Neural cell (in vitro differentiated cells): ENCODE data around the gene NDST1. TPM values are rescaled to one million over a fixed set of nuclear protein-coding genes. Genes with fewer than 3 reads are reported as not detected.

Experiments used
- H2AFZ ChIP-seq: fragments of 200-600, 300-800 bp; sonication (generic), shearing (Covaris generic); 2 replicates; pipeline ENCODE4 v1.6.0; 2014; ENCODE audit warnings: low read depth, mild to moderate bottlenecking, antibody characterized with exemption, low read length, moderate library complexity
- H3F3A ChIP-seq: fragments of 200-600 bp; shearing (Covaris generic); 2 replicates; pipeline ENCODE4 v1.6.1; 2016; ENCODE audit warnings: mild to moderate bottlenecking, moderate library complexity, mixed read lengths, antibody characterized with exemption, low read length; ENCODE audit not compliant: insufficient read depth, poor library complexity, severe bottlenecking
- H3K27ac ChIP-seq: fragments of 200-600, 300-800 bp; sonication (generic), shearing (Covaris generic); 2 replicates; pipeline ENCODE4 v1.5.1; 2014; ENCODE audit warnings: mild to moderate bottlenecking, low read length, moderate library complexity
- H3K27me3 ChIP-seq: fragments of 300-800, 200-600 bp; sonication (generic), shearing (Covaris generic); 2 replicates; pipeline ENCODE4 v1.6.0; 2014; ENCODE audit warnings: mild to moderate bottlenecking, low read depth, low read length, moderate library complexity; ENCODE audit not compliant: insufficient read depth
- H3K36me3 ChIP-seq: fragments of 300-800, 200-600 bp; sonication (generic), shearing (Covaris generic); 2 replicates; pipeline ENCODE4 v1.5.1; 2014; ENCODE audit warnings: mild to moderate bottlenecking, antibody characterized with exemption, low read length, moderate library complexity; ENCODE audit not compliant: insufficient read depth
- H3K4me2 ChIP-seq: fragments of 300-800, 200-600 bp; sonication (generic), shearing (Covaris generic); 2 replicates; pipeline ENCODE4 v1.6.0; 2014; ENCODE audit warnings: mild to moderate bottlenecking, low read length
- H3K4me3 ChIP-seq: fragments of 300-800, 200-600 bp; sonication (generic), shearing (Covaris generic); 2 replicates; pipeline ENCODE4 v1.5.1; 2014; ENCODE audit warnings: mild to moderate bottlenecking, low read length, moderate library complexity
- H3K79me2 ChIP-seq: fragments of 200-600 bp; shearing (Covaris generic); replicated peaks from 2 replicates; pipeline ENCODE4 v1.6.0; 2014; ENCODE audit warnings: mild to moderate bottlenecking, low read length, moderate library complexity; ENCODE audit not compliant: insufficient read depth
- H3K9ac ChIP-seq: fragments of 300-800, 200-600 bp; sonication (generic), shearing (Covaris generic); 2 replicates; pipeline ENCODE4 v1.6.1; 2016; ENCODE audit warnings: mild to moderate bottlenecking, low read length, mixed read lengths
- H3K9me2 ChIP-seq: fragments of 200-600 bp; shearing (Covaris generic); 2 replicates; pipeline ENCODE4 v1.6.1; 2016; ENCODE audit warnings: mild to moderate bottlenecking, low read length, mixed read lengths; ENCODE audit not compliant: insufficient read depth
- H3K9me3 ChIP-seq: fragments of 200-600, 300-800 bp; sonication (generic), shearing (Covaris generic); 2 replicates; pipeline ENCODE4 v1.6.1; 2016; ENCODE audit warnings: mild to moderate bottlenecking, mixed run types, low read length, moderate library complexity, mixed read lengths
- H4K20me1 ChIP-seq: fragments of 200-600 bp; shearing (Covaris generic); 2 replicates; pipeline ENCODE4 v1.6.1; 2016; ENCODE audit warnings: mild to moderate bottlenecking, mixed run types; ENCODE audit not compliant: insufficient read depth
- CTCF ChIP-seq: fragments of 450-650 bp; IDR thresholded peaks from 2 replicates; pipeline ENCODE4 v1.5.1; 2014; ENCODE audit warnings: antibody characterized with exemption, mild to moderate bottlenecking, moderate library complexity; ENCODE audit not compliant: poor library complexity, severe bottlenecking
- EP300 ChIP-seq: fragments of 450-650 bp; conservative IDR thresholded peaks from 2 replicates; pipeline ENCODE4 v1.6.1; 2014; ENCODE audit warnings: antibody characterized with exemption, mild to moderate bottlenecking, moderate library complexity; ENCODE audit not compliant: poor library complexity, severe bottlenecking
- EZH2 ChIP-seq: fragments of 200-600, 300-800 bp; shearing (Covaris generic), sonication (generic); IDR thresholded peaks from 2 replicates; pipeline ENCODE4 v1.6.1; 2014; ENCODE audit warnings: antibody characterized with exemption, low read length, borderline replicate concordance, mild to moderate bottlenecking; ENCODE audit not compliant: insufficient read depth, poor library complexity, severe bottlenecking
- MXI1 ChIP-seq: fragments of 450-650 bp; conservative IDR thresholded peaks from 2 replicates; pipeline ENCODE4 v1.6.1; 2014; ENCODE audit warnings: antibody characterized with exemption, mild to moderate bottlenecking; ENCODE audit not compliant: poor library complexity, severe bottlenecking
- POLR2AphosphoS5 ChIP-seq: IDR thresholded peaks from 2 replicates; pipeline ENCODE4 v1.6.1; 2012
- RAD21 ChIP-seq: fragments of 450-650 bp; conservative IDR thresholded peaks from 2 replicates; pipeline ENCODE4 v1.6.1; 2014; ENCODE audit warnings: antibody characterized with exemption, mild to moderate bottlenecking, moderate library complexity
- REST ChIP-seq: IDR thresholded peaks from 2 replicates; pipeline ENCODE4 v1.6.1; 2012; ENCODE audit warnings: borderline replicate concordance
- SMC3 ChIP-seq: fragments of 450-650 bp; conservative IDR thresholded peaks from 2 replicates; pipeline ENCODE4 v1.6.1; 2014; ENCODE audit warnings: antibody characterized with exemption, mild to moderate bottlenecking, moderate library complexity; ENCODE audit not compliant: poor library complexity
- TAF1 ChIP-seq: IDR thresholded peaks from 2 replicates; pipeline ENCODE4 v1.6.1; 2012; ENCODE audit warnings: low read depth
- polyA plus RNA-seq: library from polyadenylated mRNA; depleted of rRNA; stranded (reverse); fragments of >200 nt; gene quantifications from 2 replicates; pipeline ENCODE4 v1.2.3, GENCODE V29; 2014

Gene NDST1
- polyA plus RNA-seq, 1 donor from 2014 or later: 15.6 TPM

- no peaks in the 10 kb centered on the region for H3K9me3 ChIP-seq
- no peaks in the 10 kb centered on the region for H3F3A ChIP-seq
- H3K27ac ChIP-seq: no peak overlapping the region
- no peaks in the 10 kb centered on the region for H3K36me3 ChIP-seq
- H3K4me2 ChIP-seq: no peak overlapping the region
- H4K20me1 ChIP-seq: no peaks in the 10 kb centered on the region
- peaks cover 51% of the 10 kb centered on the region for H3K79me2 ChIP-seq
- H3K27me3 ChIP-seq: no peaks in the 10 kb centered on the region
- no peak overlapping the region for H3K4me3 ChIP-seq
- no peak overlapping the region for H3K9ac ChIP-seq
- no peak for TF ChIP-seq CTCF
- TF ChIP-seq RAD21: no peak
- TF ChIP-seq REST: no peak
- TF ChIP-seq EZH2: no peak
- no peak for TF ChIP-seq POLR2AphosphoS5
- no peak for TF ChIP-seq EP300
- no peak for TF ChIP-seq SMC3
- TF ChIP-seq TAF1: no peak
- TF ChIP-seq MXI1: no peak
- H3K9me2 ChIP-seq: no peaks in the 10 kb centered on the region
- no peak overlapping the region for H2AFZ ChIP-seq
Measured at GRCh38 chr5:150496098-150496497, 11.8 kb upstream of the NDST1 start.

- Histone ChIP-seq H3K79me2 (peaks cover 46% of the 10 kb centered on the region), H3K9ac (no peak overlapping the region), H3K27me3 (no peaks in the 10 kb centered on the region), H2AFZ (no peak overlapping the region), H3K4me3 (no peak overlapping the region), H3K27ac (no peak overlapping the region), H3K9me2 (no peaks in the 10 kb centered on the region), H3K4me2 (no peak overlapping the region), H3K36me3 (no peaks in the 10 kb centered on the region), H3K9me3 (no peaks in the 10 kb centered on the region), H4K20me1 (no peaks in the 10 kb centered on the region), H3F3A (no peaks in the 10 kb centered on the region)
- no peak for TF ChIP-seq MXI1
- TF ChIP-seq SMC3: no peak
- no peak for TF ChIP-seq CTCF
- no peak for TF ChIP-seq TAF1
- no peak for TF ChIP-seq REST
- no peak for TF ChIP-seq EZH2
Measured at GRCh38 chr5:150496534-150496933, 11.4 kb upstream of the NDST1 start.
